Neural cell (in vitro differentiated cells): Measurements from ENCODE around the gene RPIA.

ENCODE experiments used
- EZH2 ChIP-seq: fragments of 200-600, 300-800 bp; shearing (Covaris generic), sonication (generic); IDR thresholded peaks from 2 replicates; pipeline ENCODE4 v1.6.1; 2014; ENCODE audit warnings: antibody characterized with exemption, low read length, borderline replicate concordance, mild to moderate bottlenecking; ENCODE audit not compliant: insufficient read depth, poor library complexity, severe bottlenecking
- POLR2AphosphoS5 ChIP-seq: IDR thresholded peaks from 2 replicates; pipeline ENCODE4 v1.6.1; 2012
- RAD21 ChIP-seq: fragments of 450-650 bp; conservative IDR thresholded peaks from 2 replicates; pipeline ENCODE4 v1.6.1; 2014; ENCODE audit warnings: antibody characterized with exemption, mild to moderate bottlenecking, moderate library complexity
- TF ChIP-seq, protein P1 (sequence below): IDR thresholded peaks from 2 replicates; pipeline ENCODE4 v1.6.1; 2012; ENCODE audit warnings: borderline replicate concordance

DNA sequence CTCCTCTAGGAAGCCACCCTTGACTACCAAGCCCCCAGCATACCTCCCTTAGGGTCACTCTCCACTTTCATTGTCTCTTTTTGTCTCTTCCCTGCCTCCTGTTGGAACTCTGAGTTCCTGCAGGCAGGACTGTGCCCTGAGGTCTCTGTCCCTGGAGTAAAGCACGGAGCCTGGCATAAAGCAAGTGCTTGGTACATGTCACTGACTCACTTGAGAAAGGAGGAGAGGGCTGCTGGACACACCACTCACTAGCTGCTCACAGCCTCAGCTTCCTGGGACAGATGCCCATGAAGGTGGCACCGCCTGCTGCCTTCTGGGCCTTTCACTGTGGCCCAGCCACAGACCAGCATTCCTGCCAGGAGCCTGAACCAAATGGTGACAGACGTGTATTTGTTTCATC is 64.4 kb downstream of the RPIA start:
- TF ChIP-seq EZH2, result no peak
- TF ChIP-seq RAD21, result no peak
- TF ChIP-seq POLR2AphosphoS5, result no peak
- TF ChIP-seq, protein P1, sequence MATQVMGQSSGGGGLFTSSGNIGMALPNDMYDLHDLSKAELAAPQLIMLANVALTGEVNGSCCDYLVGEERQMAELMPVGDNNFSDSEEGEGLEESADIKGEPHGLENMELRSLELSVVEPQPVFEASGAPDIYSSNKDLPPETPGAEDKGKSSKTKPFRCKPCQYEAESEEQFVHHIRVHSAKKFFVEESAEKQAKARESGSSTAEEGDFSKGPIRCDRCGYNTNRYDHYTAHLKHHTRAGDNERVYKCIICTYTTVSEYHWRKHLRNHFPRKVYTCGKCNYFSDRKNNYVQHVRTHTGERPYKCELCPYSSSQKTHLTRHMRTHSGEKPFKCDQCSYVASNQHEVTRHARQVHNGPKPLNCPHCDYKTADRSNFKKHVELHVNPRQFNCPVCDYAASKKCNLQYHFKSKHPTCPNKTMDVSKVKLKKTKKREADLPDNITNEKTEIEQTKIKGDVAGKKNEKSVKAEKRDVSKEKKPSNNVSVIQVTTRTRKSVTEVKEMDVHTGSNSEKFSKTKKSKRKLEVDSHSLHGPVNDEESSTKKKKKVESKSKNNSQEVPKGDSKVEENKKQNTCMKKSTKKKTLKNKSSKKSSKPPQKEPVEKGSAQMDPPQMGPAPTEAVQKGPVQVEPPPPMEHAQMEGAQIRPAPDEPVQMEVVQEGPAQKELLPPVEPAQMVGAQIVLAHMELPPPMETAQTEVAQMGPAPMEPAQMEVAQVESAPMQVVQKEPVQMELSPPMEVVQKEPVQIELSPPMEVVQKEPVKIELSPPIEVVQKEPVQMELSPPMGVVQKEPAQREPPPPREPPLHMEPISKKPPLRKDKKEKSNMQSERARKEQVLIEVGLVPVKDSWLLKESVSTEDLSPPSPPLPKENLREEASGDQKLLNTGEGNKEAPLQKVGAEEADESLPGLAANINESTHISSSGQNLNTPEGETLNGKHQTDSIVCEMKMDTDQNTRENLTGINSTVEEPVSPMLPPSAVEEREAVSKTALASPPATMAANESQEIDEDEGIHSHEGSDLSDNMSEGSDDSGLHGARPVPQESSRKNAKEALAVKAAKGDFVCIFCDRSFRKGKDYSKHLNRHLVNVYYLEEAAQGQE, result no peak
